HepG2 (cell line): Measurements from ENCODE around the gene GUCA1A. TPM values are rescaled to one million over a fixed set of nuclear protein-coding genes. Genes with fewer than 3 reads are reported as not detected.

Source experiments
- ATAC-seq: fragments of 200-7000 bp; cut with Tn5 transposase; 3 replicates; pipeline ENCODE4 v1.9.1; 2020; ENCODE audit warnings: mild to moderate bottlenecking, moderate library complexity
- BruUV-seq: library from RNA; stranded (reverse); fragments of 400-500 nt; replicated peaks from 2 replicates; lab custom pipeline; 2021; lab: Mats Ljungman, UMichigan
- CTCF ChIA-PET: fragments of 300-600 bp; formaldehyde crosslinking; extraction: SDS; loops from one replicate; lab custom pipeline; 2021; ENCODE audit warnings: low total read pairs, inconsistent platforms, low intra/inter-chr PET ratio; lab: Yijun Ruan, JAX
- POLR2A ChIA-PET: fragments of 350-600 bp; sonication (Branson Sonifier 250); formaldehyde crosslinking; loops from one replicate; lab custom pipeline; 2020; ENCODE audit warnings: antibody characterized with exemption, inconsistent platforms; lab: Yijun Ruan, JAX
- DNase-seq: peaks from one replicate; pipeline ENCODE4 v3.0.0-alpha.2; 2015; ENCODE audit warnings: low spot score
- FAIRE-seq: peaks from 3 replicates; lab custom pipeline; 2011; peaks lifted over from hg19 to GRCh38; lab: Jason Lieb, UNC
- H2AFZ ChIP-seq: one replicate; pipeline ENCODE4 v1.6.1; 2011; ENCODE audit warnings: low read length, inconsistent platforms
- H3K27ac ChIP-seq: fragments of 300-600 bp; 3 replicates; pipeline ENCODE4 v1.8.0; 2011; ENCODE audit warnings: mixed run types, mild to moderate bottlenecking, mixed read lengths, low read length, inconsistent platforms; ENCODE audit not compliant: insufficient read depth; ENCODE audit errors: extremely low read length
- H3K27me3 ChIP-seq, 2 experiments: fragments of 200-600 bp in 1 of 2; 2 replicates in 1 of 2; 3 replicates in 1 of 2; pipeline versions ENCODE4 v1.6.0 to v1.8.0; 2011; ENCODE audit warnings: low read length in 2 of 2, mild to moderate bottlenecking in 2 of 2, moderate library complexity in 2 of 2, inconsistent platforms in 1 of 2; ENCODE audit not compliant: insufficient read depth in 2 of 2, control insufficient read depth in 1 of 2
- H3K36me3 ChIP-seq, 2 experiments: fragments of 200-600 bp in 1 of 2; replicated peaks in 1 of 2; 2 replicates in 1 of 2; 3 replicates in 1 of 2; pipeline versions ENCODE4 v1.5.1 to v1.8.0; 2011; ENCODE audit warnings: low read length in 2 of 2, inconsistent platforms in 1 of 2; ENCODE audit not compliant: insufficient read depth in 2 of 2, control insufficient read depth in 1 of 2
- H3K4me1 ChIP-seq: 2 replicates; pipeline ENCODE4 v1.5.1; 2012; ENCODE audit warnings: low read length, inconsistent platforms; ENCODE audit not compliant: insufficient read depth
- H3K4me2 ChIP-seq: 2 replicates; pipeline ENCODE4 v1.6.0; 2011; ENCODE audit warnings: low read depth, low read length, inconsistent platforms
- H3K4me3 ChIP-seq, 3 experiments: fragments of 200-600 bp in 1 of 3; sonication (generic), shearing (Covaris generic) in 1 of 3; replicated peaks in 1 of 3; 2 replicates each; pipeline ENCODE4 v1.5.1; 2011 to 2016; ENCODE audit warnings: low read length in 3 of 3, inconsistent platforms in 2 of 3, low read depth in 2 of 3, mild to moderate bottlenecking in 2 of 3, control low read depth in 1 of 3, mixed read lengths in 1 of 3; ENCODE audit not compliant: insufficient read depth in 1 of 3
- H3K79me2 ChIP-seq: one replicate; pipeline ENCODE4 v1.6.1; 2011; ENCODE audit warnings: low read length, inconsistent platforms; ENCODE audit not compliant: insufficient read depth
- H3K9ac ChIP-seq: 2 replicates; pipeline ENCODE4 v1.6.0; 2011; ENCODE audit warnings: mild to moderate bottlenecking, low read depth, low read length, inconsistent platforms; ENCODE audit not compliant: insufficient read depth
- H3K9me3 ChIP-seq: 2 replicates; pipeline ENCODE4 v1.5.1; 2012; ENCODE audit warnings: mild to moderate bottlenecking, low read length
- H4K20me1 ChIP-seq: 2 replicates; pipeline ENCODE4 v1.6.0; 2011; ENCODE audit warnings: inconsistent platforms, mild to moderate bottlenecking, low read length, moderate library complexity; ENCODE audit not compliant: insufficient read depth
- ARNTL ChIP-seq: sonication (generic); formaldehyde crosslinking; IDR thresholded peaks from 2 replicates; pipeline ENCODE4 v1.4.0; 2020; ENCODE audit warnings: mild to moderate bottlenecking, missing genetic modification reagents
- THYN1 ChIP-seq: sonication (generic); formaldehyde crosslinking; IDR thresholded peaks from 2 replicates; pipeline ENCODE4 v1.8.1; 2023; ENCODE audit warnings: low read depth, mild to moderate bottlenecking, moderate library complexity, missing genetic modification reagents, borderline replicate concordance
- ZNF136 ChIP-seq: sonication (generic); formaldehyde crosslinking; IDR thresholded peaks from 2 replicates; pipeline ENCODE4 v1.8.1; 2022; ENCODE audit warnings: low read depth, mild to moderate bottlenecking, moderate library complexity, missing genetic modification reagents
- ZNF670 ChIP-seq: sonication (generic); formaldehyde crosslinking; IDR thresholded peaks from 2 replicates; pipeline ENCODE4 v1.8.0; 2022; ENCODE audit warnings: mild to moderate bottlenecking, missing genetic modification reagents, borderline replicate concordance
- ZNF737 ChIP-seq: sonication (generic); formaldehyde crosslinking; IDR thresholded peaks from 2 replicates; pipeline ENCODE4 v1.5.0; 2020; ENCODE audit warnings: missing genetic modification reagents, mild to moderate bottlenecking, borderline replicate concordance
- ZNF816 ChIP-seq: sonication (generic); formaldehyde crosslinking; IDR thresholded peaks from 2 replicates; pipeline ENCODE4 v1.8.0; 2022; ENCODE audit warnings: missing genetic modification reagents, mild to moderate bottlenecking, borderline replicate concordance
- WGBS: methylation state at CpG from one replicate; pipeline ENCODE4 v1.1.6; 2017; ENCODE audit warnings: low lambda C conversion rate; 5-methylcytosine and 5-hydroxymethylcytosine counted together
- in situ Hi-C: cut with HindIII; loops from 2 replicates; pipeline ENCODE4 v1.10.0; 2017; ENCODE audit warnings: low pct_unique_long_range_greater_than_20kb; ENCODE audit not compliant: extremely low pct_ligation_motif_present
- intact Hi-C: fragments of 100-400 bp; cut with micrococcal nuclease; formaldehyde crosslinking; loops from one replicate; pipeline ENCODE4 v1.10.0; 2022; ENCODE audit not compliant: unreplicated experiment
- polyA plus RNA-seq, 8 experiments: library from polyadenylated mRNA; depleted of rRNA in 3 of 8; stranded (reverse) in 7 of 8; unstranded in 1 of 8; fragments of >200 nt; fragmentation: Illumina TruSeq in 4 of 8; extraction: Trizol in 4 of 8; gene quantifications; 2 replicates each; pipeline versions ENCODE4 v1.2.1 to v1.2.3, GENCODE V29; 2011 to 2016; ENCODE audit warnings: low read depth in 4 of 8, missing spikeins in 1 of 8, mixed read lengths in 1 of 8; ENCODE audit not compliant: insufficient read depth in 1 of 8
- total RNA-seq, 5 experiments: library from RNA; depleted of rRNA; stranded (reverse); fragments of >200 nt; fragmentation: Illumina TruSeq; extraction: Trizol; gene quantifications; 2 replicates each; pipeline ENCODE4 v1.2.3, GENCODE V29; 2016; ENCODE audit warnings: low read depth in 1 of 5
- TF ChIP-seq, protein P1 (sequence below), 2 experiments: sonication (generic) in 1 of 2; formaldehyde crosslinking in 1 of 2; IDR thresholded peaks; 2 replicates each; pipeline versions ENCODE4 v1.6.1 to v1.9.0; 2014 to 2022; ENCODE audit warnings: antibody characterized with exemption in 1 of 2, borderline replicate concordance in 1 of 2, inconsistent platforms in 1 of 2, low read depth in 1 of 2, missing genetic modification reagents in 1 of 2

Gene GUCA1A
- total and polyA plus RNA-seq, 2 of the 13 experiments (the other 11 are each of a cell fraction or from before 2014, with no cell fraction given) = not detected

DNA sequence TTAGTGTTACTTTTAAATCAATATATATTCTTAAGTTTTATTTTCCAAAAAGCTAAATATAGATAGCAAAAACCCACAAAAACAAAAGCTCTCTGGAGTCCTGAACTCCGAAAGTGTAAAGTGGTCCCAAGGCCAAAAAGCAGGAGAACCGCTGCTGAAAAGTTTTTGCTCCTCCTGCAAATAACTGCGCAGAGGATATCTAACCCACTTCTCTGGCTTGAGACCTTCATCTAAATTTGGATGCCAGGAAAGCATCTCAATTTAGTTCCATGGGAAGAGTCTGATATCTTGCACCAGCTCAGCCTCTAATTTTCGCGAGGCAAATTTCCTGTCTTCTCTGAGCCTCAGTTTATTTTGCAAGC lies 44.0 kb downstream of the GUCA1A start:
- no peaks in the 10 kb centered on the region for H4K20me1 ChIP-seq
- in situ Hi-C loops (loop anchor here (25.0 kb wide), 1 partner anchor 430 kb away; the partner anchor contains the start of genes FRS3, PRICKLE4 and TOMM6), intact Hi-C loops (loop anchor here (1.0 kb wide), 1 partner anchor 296 kb away; the partner anchor contains the start of genes BYSL and MED20)
- POLR2A ChIA-PET = interaction anchor here (0.6 to 2.3 kb wide), 8 partner anchors 10 to 433 kb away, joined by 3 to 9 read pairs (median 3); partner anchors contain the start of genes TAF8 and UBR2
- no peak for TF ChIP-seq ZNF737
- TF ChIP-seq ZNF670 (CRISPR knock-in tag) = 0 out of 2 replicates have a peak, but pooled peaks have one; percentile 3
- 0 out of 2 replicates have a peak, but pooled peaks have one; percentile 23 for TF ChIP-seq THYN1 (CRISPR knock-in tag)
- peak; percentile 16; the same call in 1 of the 2 replicates for TF ChIP-seq ARNTL (CRISPR knock-in tag)
- TF ChIP-seq, protein P1, sequence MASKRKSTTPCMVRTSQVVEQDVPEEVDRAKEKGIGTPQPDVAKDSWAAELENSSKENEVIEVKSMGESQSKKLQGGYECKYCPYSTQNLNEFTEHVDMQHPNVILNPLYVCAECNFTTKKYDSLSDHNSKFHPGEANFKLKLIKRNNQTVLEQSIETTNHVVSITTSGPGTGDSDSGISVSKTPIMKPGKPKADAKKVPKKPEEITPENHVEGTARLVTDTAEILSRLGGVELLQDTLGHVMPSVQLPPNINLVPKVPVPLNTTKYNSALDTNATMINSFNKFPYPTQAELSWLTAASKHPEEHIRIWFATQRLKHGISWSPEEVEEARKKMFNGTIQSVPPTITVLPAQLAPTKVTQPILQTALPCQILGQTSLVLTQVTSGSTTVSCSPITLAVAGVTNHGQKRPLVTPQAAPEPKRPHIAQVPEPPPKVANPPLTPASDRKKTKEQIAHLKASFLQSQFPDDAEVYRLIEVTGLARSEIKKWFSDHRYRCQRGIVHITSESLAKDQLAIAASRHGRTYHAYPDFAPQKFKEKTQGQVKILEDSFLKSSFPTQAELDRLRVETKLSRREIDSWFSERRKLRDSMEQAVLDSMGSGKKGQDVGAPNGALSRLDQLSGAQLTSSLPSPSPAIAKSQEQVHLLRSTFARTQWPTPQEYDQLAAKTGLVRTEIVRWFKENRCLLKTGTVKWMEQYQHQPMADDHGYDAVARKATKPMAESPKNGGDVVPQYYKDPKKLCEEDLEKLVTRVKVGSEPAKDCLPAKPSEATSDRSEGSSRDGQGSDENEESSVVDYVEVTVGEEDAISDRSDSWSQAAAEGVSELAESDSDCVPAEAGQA (IDR thresholded peaks at IDR 0.05; ENCODE audit: low read depth) = no peak
- TF ChIP-seq, protein P1 (CRISPR knock-in tag; IDR thresholded peaks at IDR 0.05; ENCODE audit: borderline replicate concordance) = 0 out of 2 replicates have a peak, but pooled peaks have one; percentile 3
- no peak for TF ChIP-seq ZNF136 (CRISPR knock-in tag)
- TF ChIP-seq ZNF816 (CRISPR knock-in tag) = peak; percentile 63; the same call in 1 of the 2 replicates
- peak overlapping the region; percentile 69 to 100 (median 84) for H3K4me3 ChIP-seq
- DNase-seq (no peak), FAIRE-seq (no peak), ATAC-seq (no peak)
- CTCF ChIA-PET = interaction anchor here (1.5 kb wide), 1 partner anchor 51 kb away, joined by 5 read pairs; no protein-coding TSS in a partner anchor
- TSS peak; percentile 72 for BruUV-seq
- H3K9me3 ChIP-seq = no peaks in the 10 kb centered on the region
- peak overlapping the region; percentile 83 for H3K27ac ChIP-seq
- H3K9ac ChIP-seq = peak overlapping the region; percentile 93
- peaks cover 43% of the 10 kb centered on the region for H3K4me1 ChIP-seq
- H3K36me3 ChIP-seq = peaks cover 2 to 17% of the 10 kb centered on the region in 2 experiments
- peaks cover 20% of the 10 kb centered on the region for H3K79me2 ChIP-seq
- no peaks in the 10 kb centered on the region; a peak in 1 of 5 replicates for H3K27me3 ChIP-seq
- 1% methylated on average over 5 of the region's 5 CpGs for WGBS
- peak overlapping the region; percentile 72 for H2AFZ ChIP-seq
- H3K4me2 ChIP-seq = peak overlapping the region; percentile 85
